ENCODE data around the gene GGN.
A peak's percentile ranks its signal among the peaks of the same experiment; 100 is the strongest.
"Not testable (repeated sequence)": the region's sequence is repeated elsewhere in the genome, so short reads cannot be mapped to it uniquely, and the experiment has no call there.

The GGN gene

GRCh38 chr19:38411041-38411712 lies 23.3 kb upstream of the GGN start:
- DNase-seq, result no peak

DNA sequence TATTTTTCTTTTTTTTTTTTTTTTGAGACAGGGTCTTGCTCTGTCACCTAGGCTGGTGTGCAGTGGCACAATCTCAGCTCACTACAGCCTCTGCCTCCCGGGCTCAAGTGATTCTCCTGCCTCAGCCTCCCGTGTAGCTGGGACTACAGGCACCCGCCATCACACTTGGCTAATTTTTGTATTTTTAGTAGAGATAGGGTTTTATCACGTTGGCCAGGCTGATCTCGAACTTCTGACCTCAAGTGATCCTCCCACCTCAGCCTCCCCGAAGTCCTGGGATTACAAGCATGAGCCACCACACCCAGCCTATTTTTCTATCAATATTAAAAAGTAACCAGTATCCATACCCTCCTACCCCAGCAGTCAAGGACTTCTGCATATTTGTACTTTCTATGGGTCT lies 22.6 kb upstream of the GGN start:
- DNase-seq, result not testable (repeated sequence)

DNA sequence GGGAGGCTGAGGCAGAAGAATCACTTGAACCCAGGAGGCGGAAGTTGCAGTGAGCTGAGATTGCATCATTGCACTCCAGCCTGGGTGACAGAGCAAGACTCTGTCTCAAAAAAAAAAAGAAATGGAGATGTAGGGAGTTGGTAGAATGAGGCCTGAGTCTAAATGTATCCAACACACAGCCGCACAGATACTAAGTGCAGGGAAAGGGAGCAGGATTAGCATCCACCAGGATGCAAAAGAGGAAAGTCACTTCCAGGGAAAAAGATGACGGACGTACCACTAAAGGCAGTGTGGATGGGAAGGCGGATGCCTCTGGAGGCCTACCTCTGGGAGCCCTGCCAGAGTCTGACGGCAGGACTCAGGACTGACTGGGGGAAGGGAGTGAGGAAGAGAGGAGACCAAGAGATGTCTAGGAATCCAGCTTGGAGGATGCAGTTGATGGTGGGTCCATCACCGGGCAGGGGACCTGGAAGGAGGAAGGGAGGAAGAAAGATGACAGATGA lies 21.8 kb upstream of the GGN start:
- no peak for DNase-seq

DNA sequence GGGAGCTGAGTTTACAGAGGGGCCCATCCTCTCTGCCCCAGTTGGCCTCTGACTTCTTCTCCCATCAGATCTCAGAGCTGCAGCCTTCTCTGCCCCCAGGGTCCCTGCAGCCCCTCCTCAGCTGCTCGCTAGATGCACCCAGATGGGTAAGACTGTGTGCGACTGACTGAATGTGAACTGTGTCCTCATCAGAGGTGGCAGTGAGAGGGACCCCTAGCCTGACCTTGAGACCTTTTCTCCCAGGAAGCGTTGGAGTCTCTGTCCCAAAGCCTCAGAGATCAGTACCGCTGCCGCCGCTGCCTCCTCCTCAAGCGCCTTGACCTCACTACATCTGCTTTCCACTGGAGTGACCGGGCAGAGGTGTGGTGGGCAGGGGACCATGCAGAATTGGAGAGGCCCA lies 17.4 kb upstream of the GGN start:
- DNase-seq, result no peak

- DNase-seq, result no peak
These were observed 17.0 kb upstream of the GGN start for GRCh38 chr19:38404858-38405257.

DNA sequence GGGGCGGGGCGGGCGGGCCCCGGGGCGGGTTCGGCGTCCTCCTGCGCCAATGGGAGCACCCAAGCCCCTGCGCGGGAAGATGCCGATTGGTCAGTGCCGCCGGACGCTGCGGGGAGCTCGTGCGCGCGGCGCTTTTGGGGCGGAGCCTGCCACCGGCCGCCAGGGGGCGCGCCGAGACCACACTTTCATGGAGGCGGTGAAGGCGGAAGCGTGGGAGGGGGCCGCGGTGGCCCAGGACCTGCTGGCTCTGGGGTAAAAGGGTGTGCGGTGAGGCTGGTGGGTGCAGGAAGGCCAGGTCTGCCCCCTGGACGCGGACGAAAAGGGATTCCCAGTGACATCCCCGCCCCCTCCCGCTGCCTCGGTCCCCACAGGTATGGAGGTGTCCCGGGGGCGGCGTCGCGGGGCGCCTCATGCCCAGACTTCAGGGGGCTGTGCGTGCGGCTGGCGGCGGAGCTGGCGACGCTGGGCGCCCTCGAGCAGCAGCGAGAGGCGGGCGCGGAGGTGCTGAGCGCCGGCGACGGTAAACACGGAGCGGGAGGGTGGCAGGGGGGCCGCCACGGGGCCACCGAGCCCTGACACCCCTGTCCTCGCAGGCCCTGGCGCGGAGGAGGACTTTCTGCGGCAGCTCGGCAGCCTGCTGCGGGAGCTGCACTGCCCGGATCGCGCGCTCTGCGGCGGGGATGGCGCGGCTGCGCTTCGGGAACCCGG lies 15.3 kb upstream of the GGN start, which contains the start of gene FAM98C:
Gene FAM98C, plus strand, starts transcription at position 127 of the 708 bp plus-strand sequence. Its CDS starts 61 bp downstream, at position 188.
- peak; percentile 96 for DNase-seq

- no peak for DNase-seq
These were observed 14.8 kb upstream of the GGN start for GRCh38 chr19:38402623-38402966.

GRCh38 chr19:38401148-38401547 lies 13.3 kb upstream of the GGN start:
- DNase-seq, result no peak

DNA sequence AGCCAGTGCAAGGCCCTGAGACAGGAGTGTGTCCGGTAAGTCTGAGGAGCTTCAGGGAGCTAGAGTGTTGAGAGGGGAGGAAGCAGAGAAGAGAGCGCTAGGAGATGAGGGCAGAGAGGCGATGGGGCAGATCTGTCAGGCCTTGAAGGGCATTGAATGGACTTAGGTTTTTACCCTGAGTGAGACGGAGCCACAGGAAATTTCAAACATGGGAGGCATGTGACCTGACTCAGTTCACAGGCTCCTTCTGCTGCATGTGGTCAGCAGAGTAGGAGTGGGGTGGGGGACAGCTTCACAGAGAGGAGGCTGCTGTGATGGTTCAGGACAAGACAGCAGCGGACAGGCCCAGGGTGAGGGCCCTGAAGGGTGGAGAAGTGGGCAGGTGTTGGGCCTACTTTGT lies 12.5 kb upstream of the GGN start:
- no peak for DNase-seq

DNA sequence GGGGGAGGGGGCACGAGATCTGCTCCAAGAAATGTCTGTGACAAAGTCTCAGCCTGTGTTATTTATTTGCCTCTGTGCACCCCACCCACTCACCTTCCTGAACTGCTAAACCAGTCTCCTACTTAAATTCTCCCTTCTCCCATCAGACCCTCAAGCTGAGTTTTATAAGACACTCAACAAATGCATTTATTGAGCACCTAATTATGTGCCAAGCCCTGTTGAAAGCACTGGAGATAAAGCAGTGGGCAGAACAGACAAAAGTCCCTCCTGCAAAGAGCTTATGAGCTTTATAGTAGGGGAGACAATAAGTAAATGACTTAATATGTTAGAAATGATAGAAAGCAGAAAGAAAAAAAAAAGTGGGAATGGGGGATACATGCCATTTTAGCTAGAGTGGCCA lies 11.7 kb upstream of the GGN start:
- DNase-seq, result no peak

DNA sequence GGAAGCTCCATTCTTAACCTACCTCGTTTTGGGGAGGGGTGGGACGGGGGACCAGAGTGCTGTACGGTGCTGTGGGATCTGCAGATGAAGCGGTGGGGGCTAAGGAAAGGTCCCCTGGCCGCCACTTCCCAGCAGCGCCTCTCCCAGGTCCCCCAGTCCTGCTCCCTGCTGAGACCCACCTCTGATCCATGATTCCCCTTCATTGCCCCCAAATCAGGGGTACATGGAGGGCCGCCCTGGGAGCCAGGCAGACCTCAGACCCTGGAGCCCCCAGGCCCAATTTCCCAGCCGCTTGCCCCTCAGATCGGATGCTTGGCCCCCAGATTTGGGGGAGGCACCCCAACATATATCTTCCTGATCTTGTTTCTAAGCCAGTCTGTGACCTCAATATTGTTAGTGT lies 11.2 kb upstream of the GGN start:
- DNase-seq, result no peak

DNA sequence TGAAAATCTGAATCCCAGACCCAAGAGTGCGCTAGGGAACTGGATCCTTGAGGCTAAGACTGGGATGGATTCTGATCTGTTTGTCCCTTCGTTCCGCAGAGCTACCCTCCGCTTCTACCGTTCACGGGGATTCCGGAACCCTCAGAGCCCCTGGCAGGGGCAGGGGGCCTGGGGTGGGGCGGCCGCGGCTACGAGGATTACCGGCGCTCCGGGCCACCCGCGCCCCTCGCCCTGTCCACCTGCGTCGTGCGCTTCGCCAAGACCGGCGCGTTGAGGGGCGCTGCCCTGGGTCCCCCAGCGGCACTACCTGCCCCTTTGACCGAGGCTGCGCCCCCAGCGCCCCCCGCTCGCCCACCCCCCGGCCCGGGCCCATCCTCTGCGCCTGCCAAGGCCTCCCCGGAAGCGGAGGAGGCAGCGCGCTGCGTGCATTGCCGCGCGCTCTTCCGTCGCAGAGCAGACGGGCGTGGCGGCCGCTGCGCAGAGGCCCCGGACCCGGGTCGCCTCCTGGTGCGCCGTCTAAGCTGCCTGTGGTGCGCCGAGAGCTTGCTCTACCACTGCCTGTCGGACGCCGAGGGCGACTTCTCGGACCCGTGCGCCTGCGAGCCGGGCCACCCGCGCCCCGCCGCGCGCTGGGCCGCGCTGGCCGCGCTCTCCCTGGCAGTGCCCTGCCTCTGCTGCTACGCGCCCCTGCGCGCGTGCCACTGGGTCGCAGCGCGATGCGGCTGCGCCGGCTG lies 7.7 kb upstream of the GGN start:
- DNase-seq, result no peak

GRCh38 chr19:38394488-38394887 lies 6.7 kb upstream of the GGN start:
- peak; percentile 17 for DNase-seq

DNA sequence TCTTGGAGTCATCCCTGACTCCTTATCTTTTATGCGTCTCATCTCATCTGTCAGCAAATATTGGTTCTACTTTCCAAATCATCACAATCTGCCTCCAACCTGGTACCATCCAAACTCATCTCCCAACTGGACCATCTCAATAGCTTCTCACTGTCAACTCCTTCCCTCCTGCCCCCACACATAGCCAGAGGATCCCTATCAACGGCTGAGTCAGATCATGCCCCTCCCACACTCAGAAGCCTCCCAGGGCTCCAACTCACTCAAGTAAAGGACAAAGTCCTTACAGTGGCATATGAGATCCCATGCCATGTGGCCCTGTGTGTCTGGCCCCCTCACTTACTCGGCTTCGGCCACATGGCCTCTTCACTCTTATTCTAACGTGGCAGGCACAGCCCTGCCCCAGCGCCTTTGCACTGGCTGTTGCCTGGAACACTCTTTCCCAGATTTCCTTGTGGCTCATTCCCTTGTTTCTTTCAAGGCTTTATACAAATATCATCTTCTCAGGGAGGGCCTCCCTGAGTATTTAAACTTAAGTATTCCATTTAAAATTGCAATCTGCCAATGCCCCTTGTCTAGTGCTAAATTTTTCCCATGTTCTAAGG lies 5.0 kb upstream of the GGN start:
- DNase-seq, result no peak

GRCh38 chr19:38391911-38392464 lies 4.2 kb upstream of the GGN start:
- no peak for DNase-seq

DNA sequence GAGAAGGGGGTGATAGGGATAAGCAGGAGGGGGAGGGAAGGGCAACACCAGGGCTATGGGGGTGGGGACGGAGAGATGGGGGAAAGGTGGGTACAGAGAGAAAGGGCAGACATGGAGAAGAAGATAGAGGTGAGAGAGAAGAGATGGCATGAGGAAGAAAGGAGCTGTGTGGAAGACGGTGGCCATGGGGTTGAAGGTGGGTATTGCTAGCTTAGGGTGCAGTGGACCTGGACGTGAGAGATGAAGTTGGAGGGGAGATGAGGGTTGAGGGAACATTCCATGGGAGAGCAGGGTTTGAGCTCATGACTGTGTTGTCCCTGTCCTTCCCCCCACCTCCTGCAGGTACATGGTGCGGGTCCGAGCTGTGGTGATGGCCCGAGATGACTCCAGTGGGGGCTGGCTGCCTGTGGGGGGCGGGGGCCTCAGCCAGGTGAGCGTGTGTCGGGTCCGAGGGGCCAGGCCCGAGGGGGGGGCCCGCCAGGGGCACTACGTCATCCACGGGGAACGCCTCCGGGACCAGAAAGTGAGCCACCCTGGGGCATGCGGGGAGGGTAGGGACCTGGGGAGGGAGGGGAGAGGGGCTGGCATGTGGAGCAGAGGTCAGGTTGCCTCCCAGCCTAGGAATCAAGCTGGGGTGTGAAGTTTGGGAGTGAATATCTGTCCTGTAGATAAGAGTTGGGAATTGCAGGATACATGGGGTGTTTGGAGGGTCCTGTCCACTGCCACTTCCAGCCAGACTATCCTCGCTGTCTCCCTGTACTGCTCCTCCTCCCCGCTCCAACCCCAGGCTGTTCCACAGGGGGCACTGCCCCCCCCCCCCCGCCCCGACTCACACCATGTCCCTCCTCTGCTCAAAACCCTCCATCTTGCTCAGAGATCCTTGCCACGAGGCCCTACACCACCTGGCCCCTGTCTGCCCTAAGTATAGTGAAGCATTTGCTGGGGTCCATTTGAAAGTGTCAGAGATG lies 2.4 kb upstream of the GGN start:
- no peak for DNase-seq

DNA sequence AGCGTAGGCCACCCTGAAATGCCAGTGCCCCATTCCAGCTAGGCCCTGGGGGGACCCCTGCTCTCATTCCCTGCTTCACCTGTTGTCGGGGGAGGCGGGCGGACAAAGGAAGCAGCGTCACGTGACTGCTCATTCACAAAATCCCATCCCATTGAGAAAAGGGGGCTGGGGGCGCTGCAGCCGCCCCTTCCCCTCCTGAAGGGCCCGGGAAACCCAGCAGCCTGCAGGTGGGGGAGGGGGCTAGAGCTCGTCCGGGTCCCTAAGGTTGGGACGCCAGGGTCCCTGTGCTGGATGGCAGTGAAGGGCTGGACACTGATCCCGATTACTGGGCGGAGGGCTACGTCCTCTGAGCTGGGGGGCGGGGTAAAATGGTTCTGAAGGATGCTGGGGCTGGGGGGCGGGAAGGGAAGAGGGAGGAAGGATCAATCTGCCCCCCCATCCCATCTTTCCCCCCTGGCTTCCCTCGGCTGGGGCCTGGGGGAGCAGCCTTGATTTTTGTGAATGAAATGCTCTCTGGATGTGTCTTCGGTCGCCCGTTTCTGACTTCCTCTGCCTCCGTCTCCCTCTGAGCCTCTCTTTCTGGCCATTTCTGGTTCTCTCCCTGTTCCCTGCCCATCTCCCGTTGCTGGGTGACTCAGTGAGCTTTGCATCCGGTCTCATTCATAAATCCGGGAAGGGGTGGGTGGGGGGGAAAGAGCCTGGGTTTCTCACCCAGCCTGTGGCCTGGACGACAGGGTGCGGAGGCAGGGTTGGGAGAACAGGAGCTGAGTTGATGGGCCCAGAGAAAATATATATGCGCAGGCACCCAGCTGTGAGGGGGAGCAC lies 1.5 kb upstream of the GGN start:
- no peak for DNase-seq

DNA sequence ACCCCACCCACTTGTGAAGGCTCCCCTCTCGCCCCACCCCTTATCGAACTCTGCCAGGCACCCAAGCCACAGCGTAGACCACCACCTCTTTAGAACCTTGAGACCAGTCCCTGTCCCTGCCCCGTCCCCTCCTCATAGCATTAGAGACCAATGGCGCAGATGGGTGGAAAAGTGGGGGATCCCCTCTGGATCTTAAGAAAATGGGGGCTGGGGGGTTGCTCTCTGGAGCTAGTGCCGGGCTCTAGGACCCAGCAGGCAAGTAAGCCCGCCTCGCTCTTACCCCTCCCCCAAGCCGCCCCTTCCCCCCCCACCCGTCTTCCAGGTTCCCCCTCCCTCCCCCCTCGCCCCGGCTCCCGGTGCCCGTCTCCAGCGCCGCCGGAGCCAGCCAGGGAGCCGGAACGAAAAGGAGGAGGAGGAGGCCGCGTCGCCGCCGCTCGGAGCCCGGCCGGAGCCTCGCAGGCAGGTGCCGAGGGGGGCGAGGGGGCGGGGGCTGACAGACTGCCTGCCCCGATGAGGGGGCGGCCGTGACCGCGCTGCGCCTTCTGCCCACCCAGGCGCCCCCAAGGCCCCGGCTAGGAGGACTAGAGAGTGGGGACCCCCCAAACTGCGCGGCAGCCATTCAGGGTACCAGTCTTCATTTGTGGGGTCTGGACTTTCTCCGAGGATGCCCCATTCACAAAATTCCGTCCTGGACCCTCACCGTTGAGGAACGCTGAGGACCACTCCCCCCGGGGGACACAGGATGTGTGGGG lies 691 bp upstream of the GGN start, which contains the start of gene SPRED3:
Gene SPRED3, plus strand, starts transcription at position 349 of the 752 bp plus-strand sequence. CDS start 1,606 bp downstream, outside the sequence.
- DNase-seq, result no peak

- no peak for DNase-seq
These were observed 774 bp downstream of the GGN start for GRCh38 chr19:38386971-38387549.

All from RPMI8226 (cell line).